Measurements from ENCODE around the gene EHMT2. TPM values are rescaled to one million over a fixed set of nuclear protein-coding genes. Genes with fewer than 3 reads are reported as not detected.
A peak's percentile ranks its signal among the peaks of the same experiment; 100 is the strongest.

The EHMT2 gene
- total and polyA plus RNA-seq, 2 donors (not counting 3 experiments of a cell fraction or from before 2014, with no cell fraction given), result 53.3 to 54.3 TPM

DNA sequence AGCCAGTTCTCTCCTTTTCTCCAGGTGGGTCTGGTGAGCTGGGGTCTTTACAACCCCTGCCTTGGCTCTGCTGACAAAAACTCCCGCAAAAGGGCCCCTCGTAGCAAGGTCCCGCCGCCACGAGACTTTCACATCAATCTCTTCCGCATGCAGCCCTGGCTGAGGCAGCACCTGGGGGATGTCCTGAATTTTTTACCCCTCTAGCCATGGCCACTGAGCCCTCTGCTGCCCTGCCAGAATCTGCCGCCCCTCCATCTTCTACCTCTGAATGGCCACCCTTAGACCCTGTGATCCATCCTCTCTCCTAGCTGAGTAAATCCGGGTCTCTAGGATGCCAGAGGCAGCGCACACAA lies 47.6 kb upstream of the EHMT2 start:
- CTCF ChIA-PET, result interaction anchor here (1.0 to 1.4 kb wide), 2 partner anchors 13 to 43 kb away, joined by 3 read pairs; partner anchors contain the start of gene ZBTB12
- H3K9ac ChIP-seq (replicated peaks; ENCODE audit: extremely low read depth, insufficient read depth, low read length), result no peak overlapping the region
- H3K4me2 ChIP-seq (ENCODE audit: insufficient read depth, low read length), result no peak overlapping the region

More for the DNA sequence above, 47.6 kb upstream of the EHMT2 start:
- intact Hi-C loops (cut with micrococcal nuclease), result no loop called here
- POLR2A ChIA-PET, result interaction anchor here (0.6 kb wide), 1 partner anchor 37 kb away, joined by 11 read pairs; no protein-coding TSS in a partner anchor
- Histone ChIP-seq H3K9me1 (replicated peaks; ENCODE audit: control insufficient read depth, extremely low read depth, insufficient read depth, low read length) (no peaks in the 10 kb centered on the region), H3K4me1 (ENCODE audit: control insufficient read depth, extremely low read depth, insufficient read depth, low read length) (peaks cover 3% of the 10 kb centered on the region), H3K36me3 (ENCODE audit: control insufficient read depth in 2 of 2, extremely low read depth in 1 of 2, insufficient read depth in 2 of 2, low read length in 2 of 2) (no peaks in the 10 kb centered on the region), H3K4me3 (replicated peaks in 1 of 3; ENCODE audit: insufficient read depth in 1 of 3, low read depth in 1 of 3, low read length in 3 of 3) (no peak overlapping the region), H3K27ac (ENCODE audit: insufficient read depth, low read depth, low read length) (no peak overlapping the region), H3K79me2 (ENCODE audit: control insufficient read depth, insufficient read depth, low read length) (no peaks in the 10 kb centered on the region), H3K27me3 (ENCODE audit: control insufficient read depth in 2 of 2, insufficient read depth in 2 of 2, low read length in 2 of 2) (peaks cover 3 to 11% of the 10 kb centered on the region in 2 experiments), H2AFZ (ENCODE audit: low read depth, low read length) (peak overlapping the region; percentile 81), H4K20me1 (replicated peaks; ENCODE audit: control insufficient read depth, extremely low read depth, insufficient read depth, low read length) (no peaks in the 10 kb centered on the region), H3K9me3 (replicated peaks; ENCODE audit: control insufficient read depth, insufficient read depth, low read length) (no peaks in the 10 kb centered on the region)
- dilution Hi-C loops (cut with MboI; ENCODE audit: extremely low pct_ligation_motif_present, low sequenced_read_pairs), result no loop called here
- TF ChIP-seq FOS (IDR thresholded peaks at IDR 0.05; ENCODE audit: borderline replicate concordance, insufficient read depth, low read length) (no peak), MYC (IDR thresholded peaks at IDR 0.05; ENCODE audit: low read depth, low read length) (no peak), GATA2 (IDR thresholded peaks at IDR 0.05; ENCODE audit: insufficient read depth, insufficient read length, low read depth, low read length) (no peak), EZH2 (IDR thresholded peaks at IDR 0.05; ENCODE audit: borderline replicate concordance, low read depth, low read length, severe bottlenecking) (no peak), JUN (IDR thresholded peaks at IDR 0.05; ENCODE audit: borderline replicate concordance, insufficient read depth, insufficient read length, low read depth) (no peak), POLR2A (IDR thresholded peaks at IDR 0.05; ENCODE audit: low read depth, low read length) (no peak), POLR2AphosphoS5 (IDR thresholded peaks at IDR 0.05; ENCODE audit: insufficient read depth, low read depth, low read length) (no peak)
- TF ChIP-seq, protein P1, sequence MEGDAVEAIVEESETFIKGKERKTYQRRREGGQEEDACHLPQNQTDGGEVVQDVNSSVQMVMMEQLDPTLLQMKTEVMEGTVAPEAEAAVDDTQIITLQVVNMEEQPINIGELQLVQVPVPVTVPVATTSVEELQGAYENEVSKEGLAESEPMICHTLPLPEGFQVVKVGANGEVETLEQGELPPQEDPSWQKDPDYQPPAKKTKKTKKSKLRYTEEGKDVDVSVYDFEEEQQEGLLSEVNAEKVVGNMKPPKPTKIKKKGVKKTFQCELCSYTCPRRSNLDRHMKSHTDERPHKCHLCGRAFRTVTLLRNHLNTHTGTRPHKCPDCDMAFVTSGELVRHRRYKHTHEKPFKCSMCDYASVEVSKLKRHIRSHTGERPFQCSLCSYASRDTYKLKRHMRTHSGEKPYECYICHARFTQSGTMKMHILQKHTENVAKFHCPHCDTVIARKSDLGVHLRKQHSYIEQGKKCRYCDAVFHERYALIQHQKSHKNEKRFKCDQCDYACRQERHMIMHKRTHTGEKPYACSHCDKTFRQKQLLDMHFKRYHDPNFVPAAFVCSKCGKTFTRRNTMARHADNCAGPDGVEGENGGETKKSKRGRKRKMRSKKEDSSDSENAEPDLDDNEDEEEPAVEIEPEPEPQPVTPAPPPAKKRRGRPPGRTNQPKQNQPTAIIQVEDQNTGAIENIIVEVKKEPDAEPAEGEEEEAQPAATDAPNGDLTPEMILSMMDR (IDR thresholded peaks at IDR 0.05; ENCODE audit: extremely low read depth in 1 of 2, insufficient read depth in 1 of 2, low read depth in 1 of 2, low read length in 2 of 2), result no peak
- TF ChIP-seq, protein P2, sequence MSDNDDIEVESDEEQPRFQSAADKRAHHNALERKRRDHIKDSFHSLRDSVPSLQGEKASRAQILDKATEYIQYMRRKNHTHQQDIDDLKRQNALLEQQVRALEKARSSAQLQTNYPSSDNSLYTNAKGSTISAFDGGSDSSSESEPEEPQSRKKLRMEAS (IDR thresholded peaks at IDR 0.05; ENCODE audit: insufficient read depth, insufficient read length), result no peak
- no TSS peak for BruUV-seq (replicated peaks)
- DNase-seq (ENCODE audit: low read depth, low spot score) (no peak), FAIRE-seq (no peak)
